ENCODE measurements around the gene CXCL8. TPM values are rescaled to one million over a fixed set of nuclear protein-coding genes. Genes with fewer than 3 reads are reported as not detected.

The CXCL8 gene
- total and polyA plus RNA-seq, 2 of the 8 experiments (the other 6 are each of a cell fraction or from before 2014, with no cell fraction given): not detected

DNA sequence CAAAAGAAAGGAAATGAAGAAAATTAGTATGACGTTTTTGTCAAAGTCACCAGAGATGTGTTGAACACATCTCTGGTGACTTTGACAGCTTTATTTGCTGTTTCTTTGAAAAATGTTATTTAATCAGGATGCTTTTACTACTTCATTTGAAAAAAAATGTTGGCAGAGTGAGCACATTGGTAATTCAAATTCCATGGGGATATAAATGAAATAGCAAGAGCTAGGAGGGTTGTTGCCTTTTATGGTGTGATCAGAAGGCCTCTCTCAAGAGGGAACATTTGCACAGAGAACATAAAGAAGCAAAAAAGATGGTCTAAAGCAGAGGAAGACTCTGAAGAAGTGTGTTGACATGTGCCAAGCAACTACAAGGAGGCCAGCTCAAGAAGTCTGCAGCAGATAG, 46.6 kb upstream of the CXCL8 start:
- Histone ChIP-seq H3K23ac (ENCODE audit: insufficient read length) (no peak overlapping the region), H3K27ac (ENCODE audit: low read depth, low read length) (no peak overlapping the region), H4K20me1 (replicated peaks in 1 of 2; ENCODE audit: control insufficient read depth in 1 of 2, insufficient read depth in 2 of 2, low read length in 2 of 2) (no peaks in the 10 kb centered on the region), H3K79me2 (ENCODE audit: control insufficient read depth in 1 of 2, insufficient read depth in 2 of 2, low read length in 2 of 2) (no peaks in the 10 kb centered on the region), H2BK15ac (ENCODE audit: low read length) (no peak overlapping the region), H3K27me3 (replicated peaks in 1 of 4; ENCODE audit: control insufficient read depth in 3 of 4, extremely low read depth in 1 of 4, insufficient read depth in 3 of 4, low read length in 3 of 4) (peaks cover 0 to 1% (median 0%) of the 10 kb centered on the region in 4 experiments; a peak in 1 of 7 replicates), H4K8ac (ENCODE audit: extremely low read depth, insufficient read depth, low read length) (no peak overlapping the region), H3K36me3 (ENCODE audit: control insufficient read depth in 2 of 4, insufficient read depth in 4 of 4, low read length in 3 of 4) (no peaks in the 10 kb centered on the region), H4K91ac (replicated peaks; ENCODE audit: insufficient read length, low read length) (no peak overlapping the region), H2AK5ac (ENCODE audit: low read depth, low read length) (no peak overlapping the region), H2BK120ac (replicated peaks; ENCODE audit: low read depth, low read length) (no peak overlapping the region), H3K4me1 (replicated peaks in 1 of 4; ENCODE audit: control insufficient read depth in 3 of 4, insufficient read depth in 4 of 4, low read length in 3 of 4) (peaks cover 0 to 3% (median 0%) of the 10 kb centered on the region in 4 experiments; a peak in 1 of 7 replicates), H3K23me2 (ENCODE audit: low read depth, low read length) (no peaks in the 10 kb centered on the region; the same call in 1 of the 2 replicates), H3K9ac (replicated peaks in 1 of 4; ENCODE audit: extremely low read depth in 1 of 4, low read depth in 3 of 4, low read length in 3 of 4) (no peak overlapping the region), H3K4ac (replicated peaks; ENCODE audit: insufficient read length, low read depth, low read length) (no peak overlapping the region), H3K56ac (replicated peaks; ENCODE audit: insufficient read length, low read depth, low read length) (no peak overlapping the region), H2BK20ac (ENCODE audit: low read length) (no peak overlapping the region), H3K4me3 (ENCODE audit: extremely low read depth in 1 of 4, insufficient read depth in 2 of 4, low read depth in 3 of 4, low read length in 4 of 4) (no peak overlapping the region), H2BK12ac (ENCODE audit: low read depth, low read length) (no peak overlapping the region), H3K79me1 (ENCODE audit: low read depth, low read length) (no peaks in the 10 kb centered on the region), H3K9me3 (ENCODE audit: insufficient read depth in 2 of 2, low read depth in 1 of 2, low read length in 1 of 2) (no peaks in the 10 kb centered on the region), H4K5ac (ENCODE audit: insufficient read length, low read depth, low read length) (no peak overlapping the region), H2AFZ (ENCODE audit: low read length) (no peak overlapping the region), H3K14ac (ENCODE audit: insufficient read length) (no peak overlapping the region), H2BK5ac (ENCODE audit: low read depth, low read length) (no peak overlapping the region), H3K18ac (ENCODE audit: extremely low read depth, low read length) (no peak overlapping the region), H3K4me2 (ENCODE audit: insufficient read depth in 1 of 2, low read depth in 2 of 2, low read length in 2 of 2) (no peak overlapping the region)
- 77% methylated on average over 1 of the region's 1 CpG; no CpG with 5 or more reads in 1 of the 2 experiments for WGBS, 2 experiments (ENCODE audit: extremely low coverage in 1 of 2, insufficient coverage in 1 of 2, insufficient read length in 1 of 2, insufficient replicate concordance in 2 of 2, low coverage in 1 of 2, low lambda C conversion rate in 2 of 2, missing lambda C conversion rate in 1 of 2)
- FAIRE-seq (no peak), DNase-seq (ENCODE audit: low read depth in 1 of 2, low spot score in 2 of 2) (no peak)
- CTCF ChIA-PET (ENCODE audit: partially characterized antibody): interaction anchor here (1.0 to 2.0 kb wide), 3 partner anchors 13 to 101 kb away, joined by 3 to 5 read pairs (median 4); no protein-coding TSS in a partner anchor
- POLR2A ChIA-PET (ENCODE audit: partially characterized antibody): no interaction called here
- TF ChIP-seq ZNF274 (IDR thresholded peaks at IDR 0.05; ENCODE audit: borderline replicate concordance, extremely low read depth, low read length) (no peak), GABPA (IDR thresholded peaks at IDR 0.05; ENCODE audit: borderline replicate concordance, insufficient read depth, low read length) (no peak), FOSL1 (IDR thresholded peaks at IDR 0.05; ENCODE audit: insufficient read depth, low read depth, low read length) (no peak), SRF (IDR thresholded peaks at IDR 0.05; ENCODE audit: low read depth, low read length) (no peak), CTBP2 (IDR thresholded peaks at IDR 0.05; ENCODE audit: borderline replicate concordance, insufficient read depth, insufficient read length, low read length) (no peak), SAP30 (IDR thresholded peaks at IDR 0.05; ENCODE audit: insufficient read depth, insufficient replicate concordance, low read length) (no peak), CHD2 (IDR thresholded peaks at IDR 0.05; ENCODE audit: low read length) (no peak), RFX5 (IDR thresholded peaks at IDR 0.05; ENCODE audit: borderline replicate concordance, low read depth, low read length) (no peak), CEBPB (IDR thresholded peaks at IDR 0.05; ENCODE audit: low read depth, low read length) (no peak)
- TF ChIP-seq, protein P1, sequence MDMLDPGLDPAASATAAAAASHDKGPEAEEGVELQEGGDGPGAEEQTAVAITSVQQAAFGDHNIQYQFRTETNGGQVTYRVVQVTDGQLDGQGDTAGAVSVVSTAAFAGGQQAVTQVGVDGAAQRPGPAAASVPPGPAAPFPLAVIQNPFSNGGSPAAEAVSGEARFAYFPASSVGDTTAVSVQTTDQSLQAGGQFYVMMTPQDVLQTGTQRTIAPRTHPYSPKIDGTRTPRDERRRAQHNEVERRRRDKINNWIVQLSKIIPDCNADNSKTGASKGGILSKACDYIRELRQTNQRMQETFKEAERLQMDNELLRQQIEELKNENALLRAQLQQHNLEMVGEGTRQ (IDR thresholded peaks at IDR 0.05; ENCODE audit: low read length): no peak
- TF ChIP-seq, protein P2, sequence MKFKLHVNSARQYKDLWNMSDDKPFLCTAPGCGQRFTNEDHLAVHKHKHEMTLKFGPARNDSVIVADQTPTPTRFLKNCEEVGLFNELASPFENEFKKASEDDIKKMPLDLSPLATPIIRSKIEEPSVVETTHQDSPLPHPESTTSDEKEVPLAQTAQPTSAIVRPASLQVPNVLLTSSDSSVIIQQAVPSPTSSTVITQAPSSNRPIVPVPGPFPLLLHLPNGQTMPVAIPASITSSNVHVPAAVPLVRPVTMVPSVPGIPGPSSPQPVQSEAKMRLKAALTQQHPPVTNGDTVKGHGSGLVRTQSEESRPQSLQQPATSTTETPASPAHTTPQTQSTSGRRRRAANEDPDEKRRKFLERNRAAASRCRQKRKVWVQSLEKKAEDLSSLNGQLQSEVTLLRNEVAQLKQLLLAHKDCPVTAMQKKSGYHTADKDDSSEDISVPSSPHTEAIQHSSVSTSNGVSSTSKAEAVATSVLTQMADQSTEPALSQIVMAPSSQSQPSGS (IDR thresholded peaks at IDR 0.05; ENCODE audit: low read length): no peak

Measured in H1 (cell line).